Colonic mucosa (tissue), 4 donors: ENCODE data around the gene CALHM1. TPM values are rescaled to one million over a fixed set of nuclear protein-coding genes. Genes with fewer than 3 reads are reported as not detected.

Experiments
- DNase-seq: peaks from one replicate; pipeline ENCODE4 v3.0.0-alpha.2; 2020
- H3K27ac ChIP-seq: fragments of 200-600 bp; one replicate; pipeline ENCODE4 v1.8.0; 2021
- H3K27me3 ChIP-seq: fragments of 200-600 bp; one replicate; pipeline ENCODE4 v1.8.0; 2021
- H3K36me3 ChIP-seq: fragments of 200-600 bp; one replicate; pipeline ENCODE4 v1.8.0; 2021
- H3K4me1 ChIP-seq: fragments of 200-600 bp; one replicate; pipeline ENCODE4 v1.8.0; 2021; ENCODE audit warnings: mild to moderate bottlenecking
- H3K4me3 ChIP-seq: fragments of 200-600 bp; one replicate; pipeline ENCODE4 v1.8.0; 2021
- H3K9ac ChIP-seq, 2 donors: one replicate each; pipeline ENCODE4 v1.7.0; 2013; ENCODE audit warnings: control low read depth in 2 of 2, low read depth in 2 of 2, low read length in 2 of 2
- H3K9me3 ChIP-seq: fragments of 200-600 bp; one replicate; pipeline ENCODE4 v1.8.0; 2021
- CTCF ChIP-seq: fragments of 200-600 bp; IDR thresholded peaks from one replicate; pipeline ENCODE4 v1.8.0; 2022; ENCODE audit warnings: antibody characterized with exemption, mild to moderate bottlenecking
- intact Hi-C: fragments of 100-400 bp; cut with DNase I; formaldehyde crosslinking; loops from one replicate; pipeline ENCODE4 v1.14.1; 2022
- total RNA-seq, 2 donors: library from RNA; stranded (reverse); fragmentation: NEBNext Ultra II Directional in 1 of 2; extraction: Animal tissue kit (Norgen Biotek cat#: 25700) in 1 of 2; gene quantifications; one replicate each; pipeline ENCODE4 v1.2.1, GENCODE V29; 2021
- donor health status: healthy.
- donor health status: DM: no; HTN: no; CAD: no.
- donor health status: DM: no; HTN: no; CAD: no.

The CALHM1 gene
- total RNA-seq, 2 donors from 2014 or later, result not detected

DNA sequence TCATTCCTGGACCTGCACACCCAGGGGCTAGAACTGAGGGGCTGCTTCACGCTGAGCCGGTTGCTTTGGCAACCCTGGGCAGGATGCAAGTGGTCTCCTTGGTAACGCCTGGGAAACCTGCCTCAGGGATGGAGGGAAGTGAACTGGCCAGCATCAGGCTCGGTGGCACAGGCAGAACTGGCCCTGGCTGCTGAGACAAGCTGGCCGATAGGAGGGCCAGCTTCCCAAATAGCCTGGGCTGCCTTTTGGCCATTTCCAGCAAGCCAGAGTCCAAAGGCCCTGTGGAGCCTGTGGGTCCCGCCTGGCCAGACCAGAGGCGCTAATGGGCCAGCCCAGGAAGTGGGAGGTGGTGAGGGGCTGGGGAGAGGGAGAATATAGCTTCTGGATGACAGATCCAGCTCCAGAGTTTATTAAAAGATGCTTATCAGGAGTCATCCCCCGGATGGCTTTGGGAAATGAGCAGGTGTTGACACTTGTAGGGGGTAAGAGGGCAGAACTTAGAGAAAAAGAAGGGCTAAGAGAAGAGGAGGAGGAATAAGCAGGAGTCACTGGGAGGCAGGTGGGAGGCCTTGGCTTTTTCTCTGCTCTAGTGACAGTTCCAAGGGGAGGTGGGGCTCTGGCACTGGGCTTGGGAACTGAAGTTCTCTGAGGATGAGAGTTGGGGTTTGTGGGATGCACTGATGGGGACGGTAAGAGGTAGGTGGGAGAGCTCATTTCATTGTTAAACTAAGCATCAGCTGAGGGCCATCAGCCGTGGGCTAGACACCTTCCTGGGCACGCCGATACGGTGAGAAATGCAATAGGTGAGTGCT, 44.4 kb upstream of the CALHM1 start:
- no peak for DNase-seq

GRCh38 chr10:103501186-103501585, 42.5 kb upstream of the CALHM1 start:
- no peak for TF ChIP-seq CTCF
- Histone ChIP-seq H3K9ac (no peak overlapping the region), H3K27ac (no peak overlapping the region), H3K4me1 (no peaks in the 10 kb centered on the region), H3K36me3 (no peaks in the 10 kb centered on the region), H3K4me3 (no peak overlapping the region), H3K27me3 (no peaks in the 10 kb centered on the region), H3K9me3 (no peaks in the 10 kb centered on the region)
- intact Hi-C loops, result no loop called here
- no peak for DNase-seq

More for the DNA sequence above, 44.4 kb upstream of the CALHM1 start:
- Histone ChIP-seq H3K4me3 (no peak overlapping the region), H3K9ac (no peak overlapping the region), H3K36me3 (no peaks in the 10 kb centered on the region), H3K9me3 (no peaks in the 10 kb centered on the region), H3K27ac (no peak overlapping the region), H3K27me3 (no peaks in the 10 kb centered on the region), H3K4me1 (no peaks in the 10 kb centered on the region)
- intact Hi-C loops, result no loop called here
- TF ChIP-seq CTCF, result no peak

DNA sequence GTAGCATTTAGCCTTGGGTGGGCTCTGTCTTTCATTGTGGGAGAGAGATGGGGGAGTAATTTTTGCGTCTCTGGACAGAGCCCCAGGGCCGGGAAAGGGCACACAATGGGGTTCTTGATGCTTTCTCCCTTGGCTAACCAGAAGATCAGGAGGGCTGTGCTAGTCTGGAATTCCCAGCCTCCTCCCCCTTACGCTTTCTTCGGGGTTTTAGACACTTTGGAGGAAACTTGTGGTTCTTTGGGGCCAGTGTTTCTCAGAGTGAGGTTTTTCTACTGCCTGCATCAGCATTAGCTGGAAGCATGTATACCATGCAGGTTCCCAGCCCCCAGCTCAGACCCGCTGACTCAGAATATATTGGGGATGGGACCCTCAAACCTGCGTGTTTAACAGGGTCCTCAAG, 41.8 kb upstream of the CALHM1 start:
- H3K27ac ChIP-seq, result no peak overlapping the region
- no peaks in the 10 kb centered on the region for H3K9me3 ChIP-seq

GRCh38 chr10:103499881-103500280, 41.2 kb upstream of the CALHM1 start:
- H3K9ac ChIP-seq, result no peak overlapping the region
- no peak for DNase-seq
- no peaks in the 10 kb centered on the region for H3K9me3 ChIP-seq
- intact Hi-C loops, result no loop called here
- H3K27ac ChIP-seq, result no peak overlapping the region
- H3K36me3 ChIP-seq, result no peaks in the 10 kb centered on the region
- no peak overlapping the region for H3K4me3 ChIP-seq
- H3K4me1 ChIP-seq, result no peaks in the 10 kb centered on the region
- TF ChIP-seq CTCF, result no peak
- H3K27me3 ChIP-seq, result peaks cover 5% of the 10 kb centered on the region

More for the DNA sequence above, 41.8 kb upstream of the CALHM1 start:
- DNase-seq, result no peak
- Histone ChIP-seq H3K4me1 (no peaks in the 10 kb centered on the region), H3K9ac (no peak overlapping the region), H3K36me3 (no peaks in the 10 kb centered on the region), H3K4me3 (no peak overlapping the region), H3K27me3 (no peaks in the 10 kb centered on the region)
- intact Hi-C loops, result no loop called here
- no peak for TF ChIP-seq CTCF

DNA sequence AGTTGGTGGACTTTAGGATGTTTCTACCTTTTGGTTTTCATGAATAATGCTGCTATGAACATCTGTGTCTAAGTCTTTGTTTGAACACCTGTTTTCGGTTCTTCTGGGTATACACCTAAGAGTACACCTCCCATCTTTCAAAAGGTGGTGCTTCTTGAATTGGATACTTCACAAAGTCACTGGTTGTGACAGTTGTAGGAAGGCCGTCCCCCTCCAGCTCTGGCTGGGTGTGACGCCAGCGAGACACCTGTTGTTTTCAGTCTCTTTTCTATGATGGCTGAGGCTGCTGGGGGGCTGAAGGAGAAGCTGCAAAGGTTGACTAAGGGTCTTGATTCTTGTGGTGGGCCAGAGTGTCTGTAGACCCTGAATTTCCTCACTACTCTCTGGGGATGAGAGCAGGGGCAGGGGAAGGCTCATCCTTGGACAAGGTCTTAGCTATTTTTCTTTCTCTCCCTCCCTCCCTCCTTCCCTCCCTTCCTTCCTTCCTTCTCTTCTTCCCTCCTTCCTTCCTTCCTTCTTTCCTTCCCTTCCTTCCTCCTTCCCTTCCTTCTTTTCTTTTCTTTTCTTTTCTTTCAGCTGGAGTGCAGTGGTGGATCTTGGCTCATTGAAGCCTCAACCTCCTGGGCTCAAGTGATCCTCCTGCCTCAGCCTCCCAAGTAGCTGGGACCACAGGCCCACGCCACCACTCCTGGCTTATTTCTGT, 40.4 kb upstream of the CALHM1 start:
- intact Hi-C loops, result no loop called here
- Histone ChIP-seq H3K4me1 (no peaks in the 10 kb centered on the region), H3K9me3 (no peaks in the 10 kb centered on the region), H3K4me3 (no peak overlapping the region), H3K36me3 (no peaks in the 10 kb centered on the region), H3K9ac (no peak overlapping the region), H3K27ac (no peak overlapping the region), H3K27me3 (peaks cover 13% of the 10 kb centered on the region)
- no peak for DNase-seq
- TF ChIP-seq CTCF, result no peak
